ENCODE measurements around the gene POU2AF1. TPM values are rescaled to one million over a fixed set of nuclear protein-coding genes. Genes with fewer than 3 reads are reported as not detected.
"Not testable (repeated sequence)": the region's sequence is repeated elsewhere in the genome, so short reads cannot be mapped to it uniquely, and the experiment has no call there.

The POU2AF1 gene
- total RNA-seq, 1 donor from 2014 or later, result not detected

DNA sequence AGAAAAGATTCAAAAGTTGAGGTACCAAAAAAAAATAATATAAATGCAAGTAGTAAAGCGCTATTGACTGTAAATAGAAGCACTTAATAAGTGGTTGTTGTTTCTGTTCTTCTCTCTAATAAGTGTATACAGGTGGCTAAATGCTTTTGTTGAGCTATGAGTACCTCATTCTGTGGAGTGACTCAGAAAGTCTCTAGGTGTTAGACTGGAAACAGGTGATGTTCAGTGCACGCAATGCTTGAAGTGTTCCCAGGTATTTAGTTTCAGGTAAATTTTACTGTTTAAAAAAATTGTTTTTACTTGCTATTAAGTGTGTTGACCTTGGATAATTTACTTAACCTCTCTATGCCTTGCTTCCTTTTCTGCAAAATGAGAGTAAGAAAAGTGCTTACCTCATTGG is 56.5 kb downstream of the POU2AF1 start:
- TF ChIP-seq, protein P1, sequence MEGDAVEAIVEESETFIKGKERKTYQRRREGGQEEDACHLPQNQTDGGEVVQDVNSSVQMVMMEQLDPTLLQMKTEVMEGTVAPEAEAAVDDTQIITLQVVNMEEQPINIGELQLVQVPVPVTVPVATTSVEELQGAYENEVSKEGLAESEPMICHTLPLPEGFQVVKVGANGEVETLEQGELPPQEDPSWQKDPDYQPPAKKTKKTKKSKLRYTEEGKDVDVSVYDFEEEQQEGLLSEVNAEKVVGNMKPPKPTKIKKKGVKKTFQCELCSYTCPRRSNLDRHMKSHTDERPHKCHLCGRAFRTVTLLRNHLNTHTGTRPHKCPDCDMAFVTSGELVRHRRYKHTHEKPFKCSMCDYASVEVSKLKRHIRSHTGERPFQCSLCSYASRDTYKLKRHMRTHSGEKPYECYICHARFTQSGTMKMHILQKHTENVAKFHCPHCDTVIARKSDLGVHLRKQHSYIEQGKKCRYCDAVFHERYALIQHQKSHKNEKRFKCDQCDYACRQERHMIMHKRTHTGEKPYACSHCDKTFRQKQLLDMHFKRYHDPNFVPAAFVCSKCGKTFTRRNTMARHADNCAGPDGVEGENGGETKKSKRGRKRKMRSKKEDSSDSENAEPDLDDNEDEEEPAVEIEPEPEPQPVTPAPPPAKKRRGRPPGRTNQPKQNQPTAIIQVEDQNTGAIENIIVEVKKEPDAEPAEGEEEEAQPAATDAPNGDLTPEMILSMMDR (conservative IDR thresholded peaks at IDR 0.05), result no peak
- Mint-ChIP-seq H3K27me3 (ENCODE audit: low read depth) (no peaks in the 10 kb centered on the region), H3K36me3 (ENCODE audit: low read depth) (no peaks in the 10 kb centered on the region), H3K4me3 (no peak overlapping the region), H3K27ac (ENCODE audit: unreplicated experiment) (no peak overlapping the region), H3K9me3 (no peaks in the 10 kb centered on the region), H3K4me1 (no peaks in the 10 kb centered on the region)
- no peak for DNase-seq (ENCODE audit: low read depth, low spot score)

DNA sequence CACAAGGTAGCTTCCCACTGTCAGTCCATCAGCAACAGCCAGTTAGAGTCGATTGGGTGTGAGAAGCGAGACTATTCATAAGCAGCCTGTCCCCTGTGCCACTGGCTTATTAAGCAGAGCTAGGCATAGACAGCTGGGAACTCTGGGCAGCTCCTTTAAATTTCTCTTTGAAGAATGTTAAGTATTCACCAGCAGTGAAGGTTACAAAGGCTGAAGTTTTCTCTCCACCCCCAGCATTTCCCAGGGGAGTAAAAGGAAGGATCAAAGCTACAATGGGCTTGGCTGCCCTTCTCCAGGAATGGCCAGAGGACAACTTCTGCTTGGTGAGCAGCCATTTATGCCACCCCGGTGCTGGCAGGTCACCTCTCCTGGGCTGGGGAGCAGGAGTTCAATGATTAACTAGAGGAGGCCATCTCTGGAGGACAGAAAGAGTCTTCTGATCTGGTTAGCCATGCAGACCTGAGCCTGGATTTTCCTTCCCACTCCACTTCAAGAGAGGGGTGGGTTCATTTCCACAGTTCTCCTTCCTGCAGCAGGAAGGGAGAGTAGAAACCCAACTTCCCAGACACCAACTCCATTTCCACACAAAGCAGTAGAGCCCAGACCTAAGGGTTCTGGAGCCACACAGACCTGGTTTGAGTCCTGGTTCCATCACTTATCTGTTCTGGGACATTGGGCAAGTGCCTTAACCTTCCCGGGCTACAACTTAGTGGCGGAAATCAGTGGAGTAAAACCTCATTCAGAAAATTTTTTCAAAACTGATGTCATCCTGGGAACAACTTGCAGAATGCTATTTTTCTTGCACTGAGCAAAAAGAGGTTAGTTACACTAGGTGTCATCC is 58.1 kb downstream of the POU2AF1 start:
- TF ChIP-seq, protein P1 (conservative IDR thresholded peaks at IDR 0.05), result no peak
- Mint-ChIP-seq H3K9me3 (peaks cover 8% of the 10 kb centered on the region), H3K27me3 (ENCODE audit: low read depth) (peaks cover 4% of the 10 kb centered on the region), H3K36me3 (ENCODE audit: low read depth) (no peaks in the 10 kb centered on the region), H3K4me1 (no peaks in the 10 kb centered on the region), H3K4me3 (no peak overlapping the region), H3K27ac (ENCODE audit: unreplicated experiment) (no peak overlapping the region)
- DNase-seq (ENCODE audit: low read depth, low spot score), result no peak

DNA sequence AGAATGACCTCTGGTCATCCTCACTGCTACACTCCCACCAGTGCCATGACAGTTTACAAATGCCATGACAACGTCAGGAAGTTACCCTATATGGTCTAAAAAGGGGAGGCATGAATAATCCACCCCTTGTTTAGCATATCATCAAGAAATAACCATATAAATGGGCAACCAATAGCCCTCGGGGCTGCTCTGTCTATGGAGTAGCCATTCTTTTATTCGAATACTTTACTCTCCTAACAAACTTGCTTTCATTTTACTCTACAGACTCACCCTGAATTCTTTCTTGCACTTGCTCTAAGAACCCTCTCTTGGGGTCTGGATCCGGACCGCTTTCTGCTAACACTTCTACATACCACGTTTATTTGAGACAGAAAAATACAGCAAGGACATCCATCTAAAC is 58.9 kb downstream of the POU2AF1 start:
- DNase-seq (ENCODE audit: low read depth, low spot score); H3K36me3 Mint-ChIP-seq (ENCODE audit: low read depth); H3K9me3 Mint-ChIP-seq; H3K4me1 Mint-ChIP-seq; H3K27ac Mint-ChIP-seq (ENCODE audit: unreplicated experiment); H3K4me3 Mint-ChIP-seq: not testable (repeated sequence)
- H3K27me3 Mint-ChIP-seq (ENCODE audit: low read depth), result peaks cover 12% of the 10 kb centered on the region

DNA sequence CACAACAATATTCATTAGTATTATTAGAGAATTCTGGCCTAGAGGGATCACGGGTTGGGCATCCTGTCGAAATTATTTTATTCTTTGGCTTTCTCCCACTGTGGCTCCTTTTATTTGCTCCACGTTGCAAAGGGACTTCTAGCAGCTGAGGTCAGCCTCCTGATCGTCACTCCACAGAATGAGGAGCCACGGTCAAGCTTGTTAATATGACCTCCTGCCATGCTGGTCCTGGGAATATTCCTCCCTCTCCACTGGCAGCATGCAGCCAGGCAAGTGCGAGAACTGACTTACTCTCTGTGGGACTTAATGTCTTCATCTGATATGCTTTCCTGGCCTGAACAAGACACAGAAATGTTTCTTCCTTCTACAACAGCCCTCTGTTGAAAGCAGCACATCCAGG is 59.8 kb downstream of the POU2AF1 start:
- H3K4me1 Mint-ChIP-seq, result no peaks in the 10 kb centered on the region
- H3K4me3 Mint-ChIP-seq, result no peak overlapping the region
- DNase-seq (ENCODE audit: low read depth, low spot score), result no peak
- H3K36me3 Mint-ChIP-seq (ENCODE audit: low read depth), result no peaks in the 10 kb centered on the region
- H3K9me3 Mint-ChIP-seq, result peaks cover 10% of the 10 kb centered on the region
- TF ChIP-seq, protein P1 (conservative IDR thresholded peaks at IDR 0.05), result no peak
- no peak overlapping the region for H3K27ac Mint-ChIP-seq (ENCODE audit: unreplicated experiment)
- peaks cover 16% of the 10 kb centered on the region for H3K27me3 Mint-ChIP-seq (ENCODE audit: low read depth)

DNA sequence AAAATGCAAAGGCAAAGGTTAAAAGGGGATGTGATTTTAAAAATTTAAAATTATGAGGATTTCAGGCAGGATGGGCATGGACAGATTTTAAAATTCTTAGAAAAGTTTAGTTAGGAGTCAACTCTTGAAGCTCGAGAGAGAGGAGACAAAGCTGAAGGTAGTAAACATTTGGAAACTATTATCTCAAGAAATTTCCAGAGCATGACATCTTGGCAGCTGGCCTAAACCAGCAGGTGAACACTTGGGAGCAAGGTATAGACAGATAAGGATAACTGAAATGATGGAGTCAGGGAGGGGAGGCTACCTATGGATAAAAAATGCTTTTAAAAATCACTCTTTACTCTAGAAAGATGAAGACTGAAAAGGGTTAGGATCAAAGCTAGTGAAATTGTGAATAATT is 67.0 kb downstream of the POU2AF1 start:
- Mint-ChIP-seq H3K9me3 (peaks cover 10% of the 10 kb centered on the region), H3K4me3 (no peak overlapping the region), H3K36me3 (ENCODE audit: low read depth) (no peaks in the 10 kb centered on the region), H3K4me1 (no peaks in the 10 kb centered on the region), H3K27ac (ENCODE audit: unreplicated experiment) (no peak overlapping the region), H3K27me3 (ENCODE audit: low read depth) (peaks cover 27% of the 10 kb centered on the region)
- TF ChIP-seq, protein P1 (conservative IDR thresholded peaks at IDR 0.05), result no peak
- no peak for DNase-seq (ENCODE audit: low read depth, low spot score)

DNA sequence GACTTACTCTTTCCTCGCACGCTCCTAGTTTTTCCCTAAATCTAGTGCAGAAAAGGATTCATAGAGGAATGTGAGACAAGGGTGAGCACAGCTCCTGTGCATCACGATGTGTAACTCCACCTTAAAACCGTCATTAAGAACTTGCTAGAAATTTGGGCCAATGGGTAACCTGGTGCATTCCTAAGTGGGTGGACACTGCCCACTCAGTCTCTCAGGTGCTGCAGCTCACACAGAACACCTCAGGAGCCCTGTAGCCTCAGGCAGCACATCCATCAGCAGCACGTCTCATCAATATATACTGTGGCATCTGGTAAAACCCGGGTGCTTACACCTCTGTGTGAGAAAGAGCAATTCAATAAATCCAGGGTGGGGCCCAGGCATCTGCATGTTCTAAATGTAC is 68.4 kb downstream of the POU2AF1 start:
- H3K4me3 Mint-ChIP-seq, result no peak overlapping the region
- H3K27me3 Mint-ChIP-seq (ENCODE audit: low read depth), result peaks cover 32% of the 10 kb centered on the region
- no peaks in the 10 kb centered on the region for H3K9me3 Mint-ChIP-seq
- DNase-seq (ENCODE audit: low read depth, low spot score), result no peak
- no peak overlapping the region for H3K27ac Mint-ChIP-seq (ENCODE audit: unreplicated experiment)
- TF ChIP-seq, protein P1 (conservative IDR thresholded peaks at IDR 0.05), result no peak
- H3K36me3 Mint-ChIP-seq (ENCODE audit: low read depth), result no peaks in the 10 kb centered on the region
- H3K4me1 Mint-ChIP-seq, result no peaks in the 10 kb centered on the region
